GM19239 (cell line): ENCODE results near the gene AXDND1.
"Not testable (repeated sequence)": the region's sequence is repeated elsewhere in the genome, so short reads cannot be mapped to it uniquely, and the experiment has no call there.

ENCODE experiments used
- DNase-seq: peaks from one replicate; pipeline ENCODE4 v3.0.0; 2011; ENCODE audit warnings: low spot score; ENCODE audit not compliant: insufficient read length
- FAIRE-seq: peaks from 2 replicates; lab custom pipeline; 2011; peaks lifted over from hg19 to GRCh38; lab: Jason Lieb, UNC

AXDND1 gene

DNA sequence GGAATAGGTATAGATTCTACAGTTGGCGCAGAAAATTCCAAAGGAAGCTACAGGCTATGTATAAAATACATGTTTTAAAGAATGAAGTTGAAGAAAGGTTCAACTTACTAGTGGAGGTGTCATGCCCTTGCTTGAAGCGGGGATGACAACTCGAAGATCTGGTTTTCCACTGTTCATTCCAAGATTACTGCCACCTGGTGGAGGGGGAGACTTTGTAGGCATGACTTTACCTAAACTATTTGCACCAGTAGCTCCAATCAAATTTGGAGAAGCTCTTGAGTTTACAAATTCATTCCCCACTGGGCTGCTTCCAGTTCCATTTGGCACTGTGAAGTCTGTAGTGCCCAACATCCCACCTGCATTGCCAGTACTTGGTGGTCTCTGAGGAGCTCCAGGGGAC, 81.7 kb downstream of the AXDND1 start:
- DNase-seq, result no peak
- FAIRE-seq, result no peak

DNA sequence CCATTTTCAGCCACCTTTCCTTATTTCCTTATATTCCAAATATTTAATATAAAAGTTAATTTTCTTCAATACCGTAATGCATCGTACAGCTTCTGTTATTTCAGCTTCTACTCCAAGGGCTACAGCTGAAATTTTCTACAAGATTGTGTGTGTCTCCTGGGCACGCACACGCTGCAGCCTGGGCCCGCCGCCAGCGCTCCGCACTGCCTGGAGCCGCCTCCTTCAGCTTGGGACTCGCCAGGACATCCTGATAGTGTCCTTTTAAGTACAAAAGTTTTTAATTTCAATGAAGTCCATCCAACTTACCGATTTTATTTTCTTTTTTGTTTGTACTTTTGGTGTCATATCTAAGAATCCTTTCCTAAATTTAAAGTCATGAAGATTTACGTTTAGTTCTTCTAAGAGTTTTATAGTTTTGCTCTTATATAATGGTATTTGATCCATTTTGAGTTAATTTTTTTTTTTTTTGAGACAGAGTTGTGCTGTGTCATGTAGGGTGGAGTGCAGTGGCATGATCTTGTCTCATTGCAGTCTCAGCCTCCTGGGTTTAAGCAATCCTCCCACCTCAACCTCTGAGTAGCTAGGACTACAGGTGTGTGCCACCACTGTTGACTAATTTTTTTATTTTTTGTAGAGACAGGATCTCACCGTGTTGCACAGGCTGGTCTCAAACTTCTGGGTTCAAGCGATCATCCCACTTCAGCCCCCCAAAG, 82.8 kb downstream of the AXDND1 start:
- DNase-seq, result no peak
- no peak for FAIRE-seq

DNA sequence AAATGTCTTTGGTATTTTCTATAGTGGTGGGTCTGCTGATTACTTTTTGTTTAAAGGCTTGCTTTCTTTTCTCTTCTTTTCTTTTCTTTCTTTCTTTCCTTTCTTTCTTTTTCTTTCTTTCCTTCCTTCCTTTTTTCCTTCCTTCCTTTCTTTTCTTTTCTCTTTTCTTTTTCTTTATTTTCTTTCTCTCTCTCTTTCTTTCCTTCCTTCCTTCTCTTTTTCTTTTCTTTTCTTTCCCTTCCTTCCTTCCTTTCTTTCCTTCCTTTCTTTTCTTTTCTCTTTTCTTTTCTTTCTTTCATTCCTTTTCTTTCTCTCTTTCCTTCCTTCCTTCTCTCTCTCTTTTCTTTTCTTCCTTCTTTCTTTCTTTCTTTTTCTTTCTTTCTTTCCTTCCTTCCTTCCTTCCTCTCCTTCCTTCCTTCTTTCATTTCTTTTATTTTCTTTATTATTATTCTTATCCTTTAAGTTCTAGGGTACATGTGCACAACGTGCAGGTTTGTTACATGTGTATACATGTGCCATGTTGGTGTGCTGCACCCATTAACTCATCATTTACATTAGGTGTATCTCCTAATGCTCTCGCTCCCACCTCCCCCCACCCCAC, 93.9 kb downstream of the AXDND1 start:
- FAIRE-seq, DNase-seq: not testable (repeated sequence)

DNA sequence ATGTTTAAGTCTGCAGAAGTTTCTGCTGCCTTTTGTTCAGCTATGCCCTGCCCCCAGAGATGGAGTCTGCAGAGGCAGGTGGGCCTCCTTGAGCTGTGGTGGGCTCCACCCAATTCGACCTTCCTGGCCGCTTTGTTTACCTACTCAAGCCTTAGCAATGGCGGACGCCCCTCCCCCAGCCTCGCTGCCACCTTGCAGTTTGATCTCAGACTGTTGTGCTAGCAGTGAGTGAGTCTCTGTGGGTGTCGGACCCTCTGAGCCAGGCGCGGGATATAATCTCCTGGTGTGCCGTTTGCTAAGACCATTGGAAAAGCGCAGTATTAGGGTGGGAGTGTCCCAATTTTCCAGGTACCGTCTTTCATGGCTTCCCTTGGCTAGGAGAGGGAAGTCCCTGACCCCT, 99.9 kb downstream of the AXDND1 start:
- FAIRE-seq, DNase-seq: not testable (repeated sequence)

DNA sequence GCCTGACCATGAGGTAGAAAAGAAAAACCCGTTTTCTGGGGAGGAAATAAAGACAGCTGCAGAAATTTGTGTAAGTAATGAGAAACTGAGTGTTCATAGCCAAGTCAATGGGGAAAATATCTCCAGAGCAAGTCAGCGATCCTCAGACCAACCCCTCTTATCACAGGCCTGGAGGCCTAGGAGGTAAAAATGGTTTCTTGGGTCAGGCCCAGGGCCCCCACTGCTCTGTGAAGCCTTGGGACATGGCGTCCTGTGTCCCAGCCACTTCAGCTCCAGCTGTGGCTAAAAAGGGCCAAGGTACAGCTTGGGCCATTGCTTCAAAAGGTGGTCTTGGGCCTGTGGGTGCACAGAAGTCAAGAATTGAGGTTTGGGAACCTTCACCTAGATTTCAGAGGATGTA, 108.9 kb downstream of the AXDND1 start:
- FAIRE-seq, result no peak
- DNase-seq, result no peak

DNA sequence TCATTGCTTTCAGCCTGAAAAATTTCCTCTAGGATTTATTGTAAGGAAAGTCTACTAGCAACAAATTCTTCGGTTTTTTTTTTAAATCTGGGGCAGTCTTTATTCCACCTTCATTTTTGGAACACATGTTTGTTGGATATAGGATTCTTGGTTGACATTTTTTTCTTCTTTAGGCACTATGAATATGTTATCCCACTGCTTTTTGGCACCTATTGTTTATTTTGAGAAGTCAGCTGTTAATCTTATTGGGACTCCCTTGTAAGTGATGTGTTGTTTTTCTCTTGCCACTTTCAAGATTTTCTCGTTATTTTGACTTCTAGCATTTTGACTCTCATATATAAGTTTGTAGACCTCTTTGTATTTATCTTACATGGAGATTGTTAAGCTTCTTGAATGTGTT, 110.7 kb downstream of the AXDND1 start:
- DNase-seq, result no peak
- no peak for FAIRE-seq

DNA sequence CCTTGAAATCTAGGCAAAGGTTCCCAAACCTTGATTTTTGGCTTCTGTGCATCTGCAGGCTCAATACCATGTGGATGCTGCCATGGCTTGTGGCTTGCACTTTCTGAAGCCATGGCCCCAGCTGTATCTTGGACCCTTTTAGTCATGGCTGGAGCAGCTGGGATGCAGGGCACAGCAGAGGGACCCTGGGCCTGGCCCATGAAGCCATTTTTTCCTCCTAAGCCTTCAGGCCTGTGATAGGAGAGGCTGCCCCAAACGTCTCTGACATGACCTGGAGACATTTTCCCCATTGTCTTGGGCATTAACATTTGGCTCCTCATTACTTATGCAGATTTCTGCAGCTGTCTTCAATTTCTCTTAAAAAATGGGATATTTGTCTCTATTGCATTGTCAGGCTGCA, 112.6 kb downstream of the AXDND1 start:
- DNase-seq (no peak), FAIRE-seq (no peak)

DNA sequence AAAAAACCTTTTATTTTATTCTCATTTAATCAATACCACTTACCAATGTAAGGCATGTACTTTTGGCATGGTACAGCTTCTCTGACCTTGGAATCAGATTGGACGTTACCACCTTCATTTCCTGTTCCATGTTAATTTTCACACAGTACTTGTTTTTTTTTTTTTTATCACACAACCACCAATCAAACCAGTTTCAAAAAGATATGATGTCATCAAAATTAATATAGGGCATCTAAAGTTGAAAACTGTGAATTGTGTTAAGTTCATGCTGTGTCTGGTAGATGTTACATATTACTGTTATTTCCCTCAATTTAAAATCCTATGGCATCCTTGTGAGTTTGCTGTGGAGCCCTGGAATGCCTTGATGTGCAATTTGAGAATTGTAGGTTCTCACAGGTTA, 124.8 kb downstream of the AXDND1 start:
- FAIRE-seq (no peak), DNase-seq (no peak)

DNA sequence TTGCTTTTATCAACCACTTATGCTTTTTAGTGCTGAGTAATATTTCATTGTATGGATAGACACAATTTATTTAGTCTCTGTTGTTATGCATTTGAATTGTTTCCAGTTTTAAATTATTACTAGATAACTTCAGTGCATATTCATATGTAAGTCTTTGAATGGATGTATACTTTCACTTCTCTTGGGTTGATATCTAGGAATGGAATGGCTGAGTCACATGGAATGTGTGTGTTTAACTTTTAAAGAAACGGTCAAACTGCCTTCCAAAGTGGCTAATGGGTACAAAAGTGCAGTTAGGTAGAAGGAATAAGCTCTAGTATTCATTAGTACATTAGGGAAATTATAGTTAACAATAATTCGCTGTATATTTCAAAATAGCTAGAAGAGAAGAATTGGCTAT, 127.6 kb downstream of the AXDND1 start:
- FAIRE-seq (no peak), DNase-seq (no peak)

DNA sequence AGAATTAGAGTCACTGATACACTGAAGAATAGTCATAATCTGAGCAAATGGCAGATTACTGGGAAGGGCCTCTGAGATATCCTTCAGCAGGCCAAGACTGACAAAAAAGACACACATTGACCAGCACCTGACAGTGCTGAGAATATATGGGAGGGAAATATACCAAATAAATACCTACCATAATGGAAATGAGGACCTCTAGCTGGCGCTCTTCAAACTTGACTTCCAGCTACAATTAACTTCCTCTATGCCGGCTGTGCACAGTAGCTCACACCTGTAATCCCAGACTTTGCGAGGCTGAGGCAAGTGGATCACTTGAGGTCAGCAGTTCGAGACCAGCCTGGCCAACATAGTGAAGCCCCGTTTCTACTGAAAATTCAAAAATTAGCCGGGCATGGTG, 140.4 kb downstream of the AXDND1 start:
- FAIRE-seq (no peak), DNase-seq (no peak)

DNA sequence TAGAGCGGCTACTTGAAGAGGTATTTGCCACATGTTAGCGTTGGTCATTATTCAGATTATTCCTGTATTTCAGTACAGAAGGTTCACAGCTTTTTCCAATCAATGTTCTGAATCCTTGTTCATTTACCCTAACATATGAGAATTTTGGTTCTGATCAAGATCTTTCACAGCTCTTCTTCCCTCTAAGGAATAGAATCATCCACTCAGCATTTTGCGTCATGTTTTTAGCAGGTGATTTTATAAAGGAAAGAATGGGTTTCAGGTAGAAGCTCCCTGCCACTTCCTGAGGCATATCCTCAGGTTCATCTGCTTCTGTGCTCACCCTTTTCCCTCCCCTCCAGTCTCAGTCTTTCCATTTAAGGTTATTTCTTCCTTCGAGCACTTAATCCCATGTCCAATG, 143.6 kb downstream of the AXDND1 start:
- DNase-seq (no peak), FAIRE-seq (no peak)

DNA sequence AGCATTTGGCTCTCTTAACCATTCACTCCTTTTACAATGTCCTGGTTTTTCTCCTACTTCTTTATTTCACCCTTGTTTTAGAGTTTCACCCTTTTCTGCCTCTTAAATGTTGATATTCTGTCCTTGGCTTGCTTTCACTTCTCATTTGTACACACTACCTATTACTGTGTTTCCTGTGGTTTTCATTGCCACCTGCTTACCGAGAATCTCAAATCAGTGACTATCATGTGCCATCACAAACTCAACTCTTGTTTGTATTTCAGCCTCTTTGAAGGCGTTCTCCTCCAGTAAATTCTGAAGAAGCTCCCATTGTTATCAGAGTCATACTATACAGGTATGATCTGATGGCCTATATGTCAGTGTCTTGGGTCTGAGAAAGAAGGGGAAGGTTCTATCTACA, 144.3 kb downstream of the AXDND1 start:
- DNase-seq (no peak), FAIRE-seq (no peak)

DNA sequence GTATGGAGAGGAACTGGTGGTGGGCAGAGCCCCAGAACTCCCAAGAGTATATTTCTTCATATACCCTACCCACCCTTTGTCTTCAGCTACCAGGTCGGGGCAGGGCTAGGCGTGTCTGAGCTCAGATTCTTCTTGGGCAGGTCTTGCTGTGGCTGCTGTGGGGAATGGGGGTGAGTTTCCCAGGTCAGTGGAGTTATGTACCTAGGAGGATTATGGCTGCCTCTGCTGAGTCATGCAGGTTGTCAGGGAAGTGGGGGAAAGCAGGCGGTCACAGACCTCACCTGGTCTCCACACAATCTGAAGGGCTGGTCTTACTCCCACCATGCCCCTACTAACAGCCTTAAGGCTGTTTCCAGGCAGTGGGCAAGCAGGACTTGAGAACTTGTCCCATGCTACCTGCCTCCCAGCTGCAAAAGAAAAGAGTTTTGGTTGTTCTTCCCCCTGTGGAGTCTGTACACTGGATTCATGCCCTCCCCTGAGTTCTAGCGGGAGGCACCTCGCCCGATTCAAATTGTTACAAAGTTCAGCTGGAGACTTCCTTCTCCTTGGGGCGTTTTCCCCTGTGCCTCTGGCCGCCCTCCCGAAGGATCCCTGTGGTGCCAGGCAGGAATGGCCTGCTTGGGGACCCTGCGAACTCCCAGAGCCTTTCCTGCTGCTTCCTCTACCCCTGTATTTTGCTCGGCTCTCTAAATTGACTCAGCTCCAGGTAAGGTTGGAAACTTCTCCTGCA, 151.4 kb downstream of the AXDND1 start:
- no peak for DNase-seq
- no peak for FAIRE-seq

DNA sequence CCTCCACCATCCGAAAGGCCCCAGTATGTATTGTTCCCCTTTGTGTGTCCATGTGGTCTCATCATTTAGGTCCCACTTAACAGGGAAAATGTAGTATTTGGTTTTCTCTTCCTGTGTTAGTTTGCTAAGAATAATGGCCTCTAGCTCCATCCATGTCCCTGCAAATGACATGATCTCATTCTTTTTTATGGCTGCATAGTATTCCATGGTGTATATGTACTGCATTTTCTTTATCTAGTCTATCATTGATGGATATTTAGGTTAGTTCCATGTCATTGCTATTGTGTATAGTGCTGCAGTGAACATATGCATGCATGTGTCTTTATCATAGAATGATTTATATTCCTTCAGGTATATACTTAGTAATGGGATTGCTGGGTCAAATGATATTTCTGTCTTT, 152.8 kb downstream of the AXDND1 start:
- not testable (repeated sequence) for DNase-seq, FAIRE-seq

DNA sequence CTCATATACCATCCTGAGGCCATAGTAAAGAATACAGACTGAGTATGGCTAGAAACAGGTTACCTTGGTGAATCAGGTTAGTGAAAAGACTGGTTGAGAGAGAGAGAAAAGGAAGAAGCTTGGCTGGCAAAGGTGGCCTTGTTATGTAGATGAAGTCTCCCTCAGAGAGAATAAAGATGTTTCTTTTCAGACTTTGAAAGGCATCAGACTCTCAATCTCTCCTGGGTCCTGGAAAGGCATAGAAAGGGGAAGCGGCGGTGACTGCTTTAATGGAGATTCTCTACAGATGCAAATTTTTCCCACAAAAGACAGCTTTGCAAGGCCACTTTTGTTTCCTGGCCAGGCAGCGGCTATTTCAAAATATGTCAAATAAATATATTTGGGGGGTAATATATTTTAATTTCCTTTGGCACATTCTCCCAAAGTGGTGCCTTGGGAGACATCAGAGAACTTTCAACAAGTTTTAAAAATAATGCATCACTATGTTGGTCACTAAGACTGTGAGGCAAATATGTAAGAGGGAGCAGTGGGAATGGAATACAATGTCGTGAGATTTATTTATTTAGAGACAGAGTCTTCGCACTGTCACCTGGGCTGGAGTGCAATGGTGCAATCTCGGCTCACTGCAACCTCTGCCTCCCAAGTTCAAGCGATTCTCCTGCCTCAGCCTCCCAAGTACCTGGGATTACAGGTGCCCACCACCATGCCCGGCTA, 163.9 kb downstream of the AXDND1 start:
- no peak for DNase-seq

DNA sequence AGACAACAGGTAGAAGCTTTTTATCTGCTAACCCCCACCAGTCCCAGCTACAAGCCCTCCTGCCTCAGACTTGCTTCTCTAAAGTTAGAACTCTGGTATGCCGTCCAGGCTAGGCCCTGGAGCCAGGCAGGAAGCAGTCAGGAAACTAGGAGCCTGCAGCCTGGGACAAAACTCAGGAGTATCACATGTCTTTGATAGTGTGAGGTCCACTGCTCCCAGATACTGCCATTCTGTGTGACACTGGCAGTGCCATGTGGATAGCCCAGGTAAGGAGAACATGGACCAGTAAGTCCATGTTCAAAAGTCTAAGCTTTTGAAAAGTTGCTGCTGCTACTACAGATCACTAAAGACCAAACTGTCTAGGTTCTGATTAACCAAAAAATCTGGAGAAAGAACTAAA, 164.6 kb downstream of the AXDND1 start:
- DNase-seq (no peak), FAIRE-seq (no peak)

More for the DNA sequence above, 163.9 kb downstream of the AXDND1 start:
- FAIRE-seq, result no peak

DNA sequence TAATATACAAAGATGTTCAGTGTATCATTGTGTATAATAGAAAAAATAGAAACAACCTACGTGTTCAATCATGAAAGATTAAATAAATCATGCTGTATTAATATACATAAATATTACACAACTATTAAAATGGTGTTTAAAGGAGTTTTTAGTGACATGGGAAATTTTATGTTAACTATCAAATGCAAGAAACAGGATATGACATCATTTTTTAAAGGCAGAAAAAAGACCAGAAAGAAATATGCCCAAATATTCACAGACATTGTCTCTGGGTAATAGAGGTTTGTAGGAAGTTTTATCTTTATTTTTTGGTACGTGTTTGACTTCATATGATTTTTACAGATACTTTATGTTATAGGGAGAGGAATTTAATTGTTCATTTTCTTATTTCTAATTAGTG, 176.0 kb downstream of the AXDND1 start:
- FAIRE-seq, result no peak
- no peak for DNase-seq

DNA sequence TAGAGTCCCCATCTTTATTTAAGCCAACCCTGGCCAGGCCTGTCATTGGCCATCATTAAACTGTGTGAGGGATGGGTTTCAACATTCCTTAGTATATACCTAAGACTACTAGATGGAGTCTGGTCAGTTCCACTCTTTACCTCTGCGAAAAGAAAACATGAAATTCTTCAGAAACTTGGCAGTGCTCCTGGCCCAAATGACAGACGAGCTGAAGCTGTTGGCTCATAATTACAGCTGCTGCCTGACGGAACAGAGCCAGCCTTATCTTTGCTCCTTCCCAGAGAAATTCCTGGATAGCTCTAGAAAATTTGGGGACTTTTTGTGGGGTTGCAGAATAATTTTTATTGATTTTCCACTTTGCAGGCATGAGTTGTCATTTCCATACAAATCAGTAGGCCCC, 179.6 kb downstream of the AXDND1 start:
- FAIRE-seq, result no peak
- DNase-seq, result no peak

DNA sequence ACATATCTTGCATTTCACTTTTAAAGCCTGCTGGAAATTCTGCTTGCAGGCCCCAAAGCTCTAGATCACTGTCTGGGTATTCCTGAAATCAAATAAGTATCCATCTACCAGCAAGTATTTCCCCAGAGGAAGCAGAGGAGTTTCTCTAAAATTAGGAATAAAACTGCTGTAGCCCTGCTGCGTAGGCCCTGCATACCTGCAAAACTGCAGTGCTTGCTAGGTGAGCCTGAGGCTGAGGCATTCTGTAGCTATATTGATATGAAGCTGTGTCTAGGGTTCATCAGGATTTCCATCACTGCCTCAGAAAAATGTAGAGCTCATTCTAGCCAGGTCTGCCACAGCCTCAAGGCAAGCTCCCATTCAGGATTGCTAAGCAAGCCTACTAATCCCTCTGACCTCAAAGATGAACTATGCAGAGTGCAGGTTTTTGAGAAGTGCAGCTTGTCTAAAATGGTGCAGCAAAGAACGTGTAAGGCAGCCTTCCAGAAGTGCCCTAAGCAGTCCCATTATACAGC, 181.3 kb downstream of the AXDND1 start:
- FAIRE-seq (no peak), DNase-seq (no peak)

DNA sequence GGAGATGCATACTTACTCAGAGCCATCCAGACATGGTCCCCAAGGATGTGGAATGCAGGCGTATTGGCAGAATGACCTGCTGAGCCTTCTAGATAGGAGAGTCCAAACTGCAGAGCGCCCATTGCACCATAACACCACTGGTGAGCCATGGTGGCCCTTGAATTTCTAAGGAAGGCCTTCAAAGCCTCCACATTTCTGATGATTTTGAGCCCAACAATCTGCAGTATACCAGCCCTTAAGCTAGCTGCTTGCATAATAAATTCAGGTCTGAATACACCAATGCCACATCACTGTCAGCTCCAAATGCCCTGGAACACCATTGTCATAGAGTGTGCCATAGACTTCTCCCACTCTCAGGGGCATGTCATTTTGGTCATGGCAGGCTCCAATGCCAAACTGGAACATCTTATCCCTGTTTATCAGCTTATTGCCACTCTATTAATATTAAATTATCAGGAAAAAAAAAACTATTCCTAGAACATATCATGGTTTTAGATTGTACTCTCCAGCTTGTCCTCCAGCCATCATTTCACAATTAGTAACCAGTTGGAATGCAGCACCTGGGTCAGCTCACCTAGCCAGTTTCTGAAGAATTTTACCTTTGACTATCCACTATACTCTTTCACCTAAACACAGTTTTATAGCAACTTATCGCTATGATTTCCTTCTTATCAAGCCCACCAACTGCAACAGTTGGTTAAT, 183.0 kb downstream of the AXDND1 start:
- DNase-seq (no peak), FAIRE-seq (no peak)
